Fibroblast of skin of abdomen (primary cell): Measurements from ENCODE around the gene SP4. TPM values are rescaled to one million over a fixed set of nuclear protein-coding genes. Genes with fewer than 3 reads are reported as not detected.
A peak's percentile ranks its signal among the peaks of the same experiment; 100 is the strongest.

Source experiments
- DNase-seq: peaks from one replicate; pipeline ENCODE4 v3.0.0-alpha.2; 2013
- polyA plus RNA-seq, 2 experiments: library from polyadenylated mRNA; unstranded; fragments of 120-200 nt; gene quantifications; one replicate each; pipeline ENCODE4 v1.2.1, GENCODE V29; 2013; ENCODE audit not compliant: insufficient read length in 2 of 2

The SP4 gene
- 3.1 TPM for polyA plus RNA-seq (2013, experiment 1 of 2; ENCODE audit: insufficient read length)
- 2.8 TPM for polyA plus RNA-seq (2013, experiment 2 of 2; ENCODE audit: insufficient read length)

- peak; percentile 98 for DNase-seq
Measured at GRCh38 chr7:21427871-21428658, at the start of gene SP4. SP4 (plus strand) TSS chr7:21428083; CDS start chr7:21428252, 169 bp downstream.

GRCh38 chr7:21383227-21384220, 44.4 kb upstream of the SP4 start:
- no peak for DNase-seq

- DNase-seq, result no peak
Measured at GRCh38 chr7:21393937-21394336, 33.9 kb upstream of the SP4 start.

- no peak for DNase-seq
Measured at GRCh38 chr7:21401944-21402343, 25.9 kb upstream of the SP4 start.

GRCh38 chr7:21407796-21408480, 19.9 kb upstream of the SP4 start:
- no peak for DNase-seq

GRCh38 chr7:21408481-21408820, 19.4 kb upstream of the SP4 start:
- no peak for DNase-seq

- DNase-seq, result no peak
Measured at GRCh38 chr7:21412410-21412851, 15.5 kb upstream of the SP4 start.

- no peak for DNase-seq
Measured at GRCh38 chr7:21412957-21413356, 14.9 kb upstream of the SP4 start.

GRCh38 chr7:21413502-21413901, 14.4 kb upstream of the SP4 start:
- no peak for DNase-seq

GRCh38 chr7:21414795-21415393, 13.0 kb upstream of the SP4 start:
- DNase-seq, result no peak

- DNase-seq, result no peak
Measured at GRCh38 chr7:21417647-21418046, 10.2 kb upstream of the SP4 start.

GRCh38 chr7:21422751-21423150, 5.1 kb upstream of the SP4 start:
- DNase-seq, result no peak

- DNase-seq, result no peak
Measured at GRCh38 chr7:21425290-21425689, 2.6 kb upstream of the SP4 start.

GRCh38 chr7:21426286-21427181, 1.3 kb upstream of the SP4 start:
- DNase-seq, result peak; percentile 1

- DNase-seq, result peak; percentile 99
Measured at GRCh38 chr7:21427182-21427870, 557 bp upstream of the SP4 start.

- no peak for DNase-seq
Measured at GRCh38 chr7:21428659-21428941, 717 bp downstream of the SP4 start.

GRCh38 chr7:21429021-21429420, 1.1 kb downstream of the SP4 start:
- DNase-seq, result no peak

- DNase-seq, result no peak
Measured at GRCh38 chr7:21429786-21430574, 2.1 kb downstream of the SP4 start.

GRCh38 chr7:21430575-21430954, 2.7 kb downstream of the SP4 start:
- DNase-seq, result no peak
